ENCODE measurements around the gene FUOM.

- no peak for TF ChIP-seq ZNF274 (IDR thresholded peaks at IDR 0.05; ENCODE audit: low read depth, low read length)
- no peak for TF ChIP-seq YY1 (IDR thresholded peaks at IDR 0.05; ENCODE audit: insufficient read depth, insufficient read length)
- TF ChIP-seq SUZ12 (IDR thresholded peaks at IDR 0.05; ENCODE audit: extremely low read depth, insufficient read depth, insufficient read length) = no peak
Measured at GRCh38 chr10:133388973-133389818, 31.4 kb upstream of the FUOM start.
